Renal cortex interstitium (tissue), 11 donors: ENCODE results near the gene TRAPPC12. TPM values are rescaled to one million over a fixed set of nuclear protein-coding genes. Genes with fewer than 3 reads are reported as not detected.

ENCODE experiments used
- DNase-seq, 11 donors: peaks; one replicate each; pipeline ENCODE4 v3.0.0-alpha.2; 2013; ENCODE audit warnings: low read depth in 9 of 11, low spot score in 4 of 11; ENCODE audit errors: extremely low read depth in 1 of 11
- polyA plus RNA-seq, 3 donors: library from polyadenylated mRNA; unstranded; fragments of 120-200 nt; gene quantifications; one replicate each; pipeline ENCODE4 v1.2.1, GENCODE V29; 2013; ENCODE audit not compliant: insufficient read length in 3 of 3

The TRAPPC12 gene
- polyA plus RNA-seq, 3 donors, result 66.4 to 102 (median 76.2) TPM

GRCh38 chr2:3470166-3470651 is 90.7 kb downstream of the TRAPPC12 start:
- no peak for DNase-seq

GRCh38 chr2:3470856-3471737 is 91.6 kb downstream of the TRAPPC12 start:
- no peak for DNase-seq

GRCh38 chr2:3472296-3472695 is 92.8 kb downstream of the TRAPPC12 start:
- no peak for DNase-seq

- no peak for DNase-seq
Measured at GRCh38 chr2:3472966-3473365, 93.5 kb downstream of the TRAPPC12 start.

GRCh38 chr2:3475771-3476170 is 96.3 kb downstream of the TRAPPC12 start:
- DNase-seq, result no peak

GRCh38 chr2:3476321-3476984 is 97.0 kb downstream of the TRAPPC12 start:
- DNase-seq, result no peak

- no peak for DNase-seq
Measured at GRCh38 chr2:3476985-3477327, 97.5 kb downstream of the TRAPPC12 start.

GRCh38 chr2:3478846-3479385 is 99.4 kb downstream of the TRAPPC12 start:
- no peak for DNase-seq

- no peak for DNase-seq
Measured at GRCh38 chr2:3479430-3480320, 100.2 kb downstream of the TRAPPC12 start.

GRCh38 chr2:3480352-3481010 is 101.0 kb downstream of the TRAPPC12 start:
- DNase-seq, result no peak

- no peak for DNase-seq
Measured at GRCh38 chr2:3481011-3481400, 101.5 kb downstream of the TRAPPC12 start.

GRCh38 chr2:3481736-3482362 is 102.4 kb downstream of the TRAPPC12 start:
- DNase-seq, result no peak

- DNase-seq, result no peak
Measured at GRCh38 chr2:3482363-3482821, 102.9 kb downstream of the TRAPPC12 start.

- peak in 7 of 11 donors; percentile 50 to 91 (median 82) for DNase-seq
Measured at GRCh38 chr2:3483227-3483985, 103.9 kb downstream of the TRAPPC12 start.

GRCh38 chr2:3483986-3484960 is 104.8 kb downstream of the TRAPPC12 start:
- no peak for DNase-seq

GRCh38 chr2:3485166-3485565 is 105.7 kb downstream of the TRAPPC12 start:
- no peak for DNase-seq
